ENCODE measurements around the gene KRT33A. TPM values are rescaled to one million over a fixed set of nuclear protein-coding genes. Genes with fewer than 3 reads are reported as not detected.

Gene KRT33A
- total and polyA plus RNA-seq, 2 of the 8 experiments (the other 6 are each of a cell fraction or from before 2014, with no cell fraction given): not detected

GRCh38 chr17:41393826-41394225 lies 43.2 kb upstream of the KRT33A start (continued):
- no peak for TF ChIP-seq ATF2 (IDR thresholded peaks at IDR 0.05; ENCODE audit: low read length)
- TF ChIP-seq BRCA1 (IDR thresholded peaks at IDR 0.05; ENCODE audit: low read depth, low read length): no peak
- TF ChIP-seq NANOG (IDR thresholded peaks at IDR 0.05; ENCODE audit: insufficient read depth, low read depth, low read length, poor library complexity, severe bottlenecking): no peak
- no peak for TF ChIP-seq NRF1 (IDR thresholded peaks at IDR 0.05; ENCODE audit: low read depth, low read length)
- no peak for TF ChIP-seq EP300 (IDR thresholded peaks at IDR 0.05; ENCODE audit: borderline replicate concordance in 1 of 2, low read depth in 2 of 2, low read length in 2 of 2)

Measured in H1 (cell line).